Stimulated activated CD4-positive, alpha-beta T cell treated with anti-CD3 and anti-CD28 coated beads, Interleukin-4, amount 100 ng/mL, for 4 hours (primary cell): ENCODE measurements around the gene BEST2.
A peak's percentile ranks its signal among the peaks of the same experiment; 100 is the strongest.

Experiments
- DNase-seq, 2 experiments: peaks; one replicate each; pipeline ENCODE4 v3.0.0-alpha.2; 2020

BEST2 gene

GRCh38 chr19:12731337-12731736, 20.3 kb upstream of the BEST2 start:
- DNase-seq, result no peak

GRCh38 chr19:12733369-12734214, 18.0 kb upstream of the BEST2 start:
- DNase-seq, result peak; percentile 45 to 57

- DNase-seq, result peak; percentile 70 to 71
Observed at GRCh38 chr19:12736995-12737834, 14.4 kb upstream of the BEST2 start, which contains the start of gene GET3. TSS of gene GET3 (plus strand) at chr19:12737497. CDS start at chr19:12737506, 9 bp downstream.

DNA sequence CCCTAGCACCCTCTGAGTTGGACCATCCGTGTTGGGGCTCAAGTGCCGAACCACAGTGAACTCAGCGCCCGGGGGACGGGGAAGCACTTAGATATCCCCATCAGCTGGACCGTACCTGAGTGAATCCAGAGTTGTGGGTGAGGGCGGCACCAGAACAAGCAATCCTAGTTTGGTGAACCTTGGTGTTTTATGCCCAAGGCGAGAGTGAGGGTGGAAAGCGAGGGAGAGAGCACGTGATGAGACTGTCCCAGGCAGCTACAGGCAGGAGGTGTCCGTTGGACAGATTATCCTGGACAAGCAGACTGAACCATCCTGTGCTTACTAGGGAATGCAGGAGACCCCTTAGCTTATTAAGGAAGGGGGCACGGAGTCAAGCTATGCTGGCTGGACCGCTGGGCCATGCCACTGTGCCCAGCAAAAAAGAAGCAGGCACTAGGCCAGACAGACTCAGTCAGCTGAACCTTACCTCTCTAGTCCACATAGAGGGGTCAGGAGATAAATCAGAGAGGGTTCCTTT, 13.7 kb upstream of the BEST2 start:
- no peak for DNase-seq

DNA sequence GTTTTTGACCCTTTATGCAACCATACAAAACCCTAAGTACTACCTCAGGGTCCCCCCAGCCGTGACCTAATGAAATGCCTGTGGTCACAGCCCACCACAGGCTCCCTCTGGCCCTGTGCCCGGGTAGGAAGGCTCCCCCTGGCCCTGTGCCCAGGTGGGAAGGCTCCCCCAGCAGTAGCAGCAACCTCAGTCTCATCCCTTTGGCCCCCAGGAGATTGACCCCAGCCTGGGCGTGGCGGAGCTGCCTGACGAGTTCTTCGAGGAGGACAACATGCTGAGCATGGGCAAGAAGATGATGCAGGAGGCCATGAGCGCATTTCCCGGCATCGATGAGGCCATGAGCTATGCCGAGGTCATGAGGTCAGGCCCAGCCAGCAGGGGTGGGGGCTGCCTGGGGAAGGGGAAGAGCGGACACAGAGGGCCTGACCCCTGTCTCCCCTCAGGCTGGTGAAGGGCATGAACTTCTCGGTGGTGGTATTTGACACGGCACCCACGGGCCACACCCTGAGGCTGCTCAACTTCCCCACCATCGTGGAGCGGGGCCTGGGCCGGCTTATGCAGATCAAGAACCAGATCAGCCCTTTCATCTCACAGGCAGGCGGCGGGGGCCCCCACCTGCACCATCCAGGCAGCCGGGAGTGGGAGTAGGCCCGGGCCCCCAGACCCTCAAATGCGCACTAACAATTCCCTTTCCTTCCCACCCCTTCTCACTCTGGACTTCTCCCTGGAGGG, 6.3 kb upstream of the BEST2 start:
- no peak for DNase-seq

DNA sequence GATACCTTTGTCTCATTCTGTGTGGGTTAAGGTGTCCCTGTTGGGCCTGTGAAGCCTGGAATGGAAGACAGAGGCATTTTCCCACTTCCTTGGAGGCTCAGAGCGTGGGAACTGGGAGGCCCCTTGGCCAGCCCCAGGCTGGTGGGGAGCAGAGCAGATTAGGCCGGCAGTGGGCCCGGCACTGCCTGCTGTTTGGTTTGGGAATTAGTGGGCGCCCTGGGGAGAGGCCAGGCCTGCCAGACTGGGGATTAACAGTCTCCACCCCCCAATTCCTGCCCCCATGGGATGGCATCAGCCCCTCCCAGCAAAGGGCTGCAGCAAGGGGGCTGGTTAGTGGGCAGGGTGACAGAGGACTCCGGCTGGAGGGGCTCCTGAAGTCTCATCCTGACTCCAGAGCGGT, 3.1 kb upstream of the BEST2 start:
- no peak for DNase-seq

- DNase-seq, result no peak
Observed at GRCh38 chr19:12749938-12750521, 1.6 kb upstream of the BEST2 start.

GRCh38 chr19:12750851-12751250, 740 bp upstream of the BEST2 start:
- no peak for DNase-seq

- no peak for DNase-seq
Observed at GRCh38 chr19:12752056-12752781, 628 bp downstream of the BEST2 start.

GRCh38 chr19:12754465-12755196, 3.0 kb downstream of the BEST2 start:
- no peak for DNase-seq

- no peak for DNase-seq
Observed at GRCh38 chr19:12756150-12756883, 4.7 kb downstream of the BEST2 start.

DNA sequence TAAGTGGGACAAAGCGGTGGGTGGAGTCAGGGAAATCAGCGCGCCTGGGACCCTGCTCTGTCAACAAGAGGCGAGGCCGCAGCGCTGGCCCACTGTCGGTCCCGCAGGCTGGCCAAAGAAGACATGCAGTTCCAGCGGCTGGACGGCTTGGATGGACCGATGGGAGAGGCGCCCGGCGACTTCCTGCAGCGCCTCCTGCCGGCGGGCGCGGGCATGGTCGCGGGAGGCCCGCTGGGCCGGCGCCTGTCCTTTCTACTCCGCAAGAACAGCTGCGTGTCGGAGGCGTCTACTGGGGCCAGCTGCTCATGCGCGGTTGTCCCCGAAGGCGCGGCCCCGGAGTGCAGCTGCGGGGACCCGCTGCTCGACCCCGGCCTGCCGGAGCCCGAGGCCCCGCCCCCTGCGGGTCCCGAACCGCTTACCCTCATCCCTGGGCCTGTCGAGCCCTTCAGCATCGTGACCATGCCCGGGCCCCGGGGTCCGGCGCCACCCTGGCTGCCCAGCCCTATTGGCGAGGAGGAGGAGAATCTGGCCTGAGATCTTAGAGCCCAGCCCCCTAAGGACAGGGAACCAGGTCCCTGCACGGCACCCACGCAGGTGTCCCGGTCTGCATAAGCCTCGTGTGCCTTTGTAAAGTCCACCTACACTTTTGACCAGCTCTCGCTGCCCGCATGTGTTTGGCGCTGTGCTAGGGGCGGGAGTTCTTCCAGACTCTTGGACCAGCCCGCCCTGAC, 6.1 kb downstream of the BEST2 start:
- peak; percentile 44 to 65 for DNase-seq

GRCh38 chr19:12759686-12760085, 8.1 kb downstream of the BEST2 start:
- no peak for DNase-seq

GRCh38 chr19:12763100-12763499, 11.5 kb downstream of the BEST2 start:
- no peak for DNase-seq

DNA sequence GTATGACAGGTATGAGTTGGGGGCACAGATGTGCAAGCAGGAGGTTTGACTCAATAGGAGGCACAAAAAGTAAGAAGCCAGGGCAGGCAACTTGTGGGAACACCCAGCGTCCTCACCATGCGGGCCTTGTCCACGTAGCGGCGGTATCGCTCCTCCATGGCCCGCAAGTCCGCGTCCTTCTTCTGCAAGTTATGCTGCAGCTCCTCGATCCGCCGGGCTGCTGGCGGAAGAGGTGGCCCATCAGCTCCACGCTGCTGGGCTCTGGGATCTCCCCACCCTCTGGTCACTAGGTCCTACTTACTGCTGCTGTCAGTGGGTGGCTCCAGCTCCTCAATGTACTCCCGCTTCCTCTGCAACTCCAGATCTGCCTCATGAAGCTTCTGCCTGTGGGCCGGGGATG, 13.1 kb downstream of the BEST2 start:
- DNase-seq, result no peak

DNA sequence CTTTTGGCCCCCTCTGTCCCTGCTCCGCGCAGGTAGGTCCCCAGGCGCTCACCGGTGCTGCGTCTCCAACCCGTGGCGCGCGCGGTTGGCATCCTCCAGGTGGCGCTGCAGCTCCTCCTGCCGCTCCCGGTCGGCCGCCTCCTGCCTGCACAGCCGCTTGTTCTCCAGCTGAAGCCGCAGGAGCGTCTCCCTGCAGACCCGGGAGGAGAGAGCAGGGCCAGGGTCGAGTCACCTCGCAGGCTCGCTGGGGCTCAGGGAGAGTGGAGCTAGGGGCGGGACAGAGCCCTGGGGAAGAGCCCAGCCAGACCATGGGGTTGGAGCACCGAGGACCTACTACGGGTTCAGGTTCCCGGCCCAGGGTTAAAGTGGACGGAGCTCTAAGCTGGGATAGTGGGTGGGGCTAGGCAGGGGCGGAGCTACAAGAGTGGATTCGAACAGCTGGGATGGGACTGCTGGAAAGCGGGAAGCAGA, 14.5 kb downstream of the BEST2 start:
- DNase-seq, result peak; percentile 62 to 76

DNA sequence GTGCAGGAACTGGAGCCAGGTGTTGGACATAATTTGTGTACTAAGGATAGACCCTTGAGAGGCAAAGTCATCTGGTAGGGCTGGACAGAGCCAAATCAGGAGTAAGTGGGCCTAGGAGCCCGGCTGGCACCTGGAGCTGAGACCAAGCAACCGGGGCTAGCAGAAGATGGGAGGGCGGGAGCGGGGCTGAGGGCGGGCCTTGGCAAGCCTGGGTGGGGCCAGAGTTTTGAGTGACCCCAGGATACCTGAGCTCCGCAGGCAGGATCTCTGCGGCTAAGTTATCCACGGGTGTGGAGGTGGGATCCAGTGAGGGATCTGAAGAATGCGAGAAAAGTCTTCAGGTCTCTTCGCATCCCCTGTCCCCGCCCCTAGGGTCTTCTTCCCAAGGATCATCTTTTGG, 15.6 kb downstream of the BEST2 start:
- DNase-seq, result no peak

DNA sequence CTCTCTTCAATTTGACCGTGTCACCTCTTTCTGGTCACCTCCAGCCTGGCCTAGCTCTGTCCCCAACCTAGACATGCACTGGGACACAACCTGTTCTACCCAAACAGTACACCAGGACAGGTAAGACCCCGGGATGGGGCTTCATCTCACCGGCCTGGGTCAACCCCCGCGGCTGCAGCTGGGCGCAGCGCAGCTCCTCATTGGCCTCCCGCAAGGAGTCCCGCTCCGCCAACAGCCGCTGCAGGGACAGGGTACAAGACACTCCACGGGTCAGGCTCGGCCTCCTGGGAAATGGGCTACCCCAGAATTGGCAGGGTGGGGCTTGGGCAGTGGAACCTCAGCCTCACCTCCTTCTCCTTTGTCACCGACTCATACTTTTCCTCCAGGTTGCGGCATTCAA, 16.1 kb downstream of the BEST2 start:
- no peak for DNase-seq

DNA sequence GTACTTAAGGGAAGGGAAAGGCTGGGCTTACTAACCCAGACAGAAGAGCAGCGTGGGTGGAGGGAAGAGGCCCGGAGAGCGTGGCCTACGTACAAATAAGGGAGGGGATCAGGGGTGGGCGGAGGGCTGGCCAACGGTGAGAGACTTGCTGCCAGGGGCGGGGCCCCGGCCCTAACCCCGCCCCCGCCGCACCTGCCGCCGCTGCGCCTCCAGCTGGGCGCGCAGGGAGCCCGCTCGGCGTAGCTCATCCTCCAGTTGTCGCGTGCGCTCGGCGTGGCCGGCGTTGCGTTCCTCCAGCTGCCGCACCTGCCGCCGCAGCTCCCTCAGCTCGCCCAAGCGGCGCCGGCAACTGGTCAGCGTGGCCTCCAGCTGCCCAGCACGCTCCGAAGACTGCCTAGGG, 18.1 kb downstream of the BEST2 start:
- peak; percentile 61 to 73 for DNase-seq

DNA sequence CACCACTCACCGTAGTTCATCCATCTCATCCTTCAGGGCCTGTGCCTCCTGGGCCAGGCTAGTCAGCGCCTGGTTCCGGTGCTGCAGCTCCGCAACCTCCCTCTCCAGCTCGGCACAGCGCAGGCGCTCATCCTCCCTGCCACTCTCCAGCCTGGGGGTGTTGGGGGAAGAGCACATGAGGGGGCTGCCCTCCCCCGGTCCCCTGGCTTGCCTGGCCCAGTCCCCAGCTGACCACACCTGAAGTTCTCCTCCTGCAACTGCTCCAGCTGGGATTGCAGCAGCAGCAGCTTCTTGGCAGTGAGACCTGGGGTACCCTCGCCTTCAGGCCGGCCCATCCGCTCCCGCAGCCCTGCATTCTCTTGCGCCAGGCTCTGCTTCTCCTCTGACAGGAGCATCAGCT, 19.3 kb downstream of the BEST2 start:
- DNase-seq, result no peak
